Sigmoid colon (tissue), 7 donors: ENCODE data around the gene PHLPP1. TPM values are rescaled to one million over a fixed set of nuclear protein-coding genes. Genes with fewer than 3 reads are reported as not detected.

Experiments
- DNase-seq: peaks from one replicate; pipeline ENCODE4 v3.0.0-alpha.2; 2019
- H3K27ac ChIP-seq, 4 donors: fragments of 200-600 bp; sonication (generic); one replicate each; pipeline ENCODE4 v1.5.1; 2016 to 2019; ENCODE audit warnings: mild to moderate bottlenecking in 1 of 4
- H3K27me3 ChIP-seq, 3 donors: fragments of 200-600 bp; sonication (generic); one replicate each; pipeline ENCODE4 v1.5.1; 2019; ENCODE audit warnings: mild to moderate bottlenecking in 1 of 3
- H3K36me3 ChIP-seq, 4 donors: fragments of 200-600 bp; sonication (generic); one replicate each; pipeline ENCODE4 v1.5.1; 2016 to 2019
- H3K4me1 ChIP-seq, 4 donors: fragments of 200-600 bp; sonication (generic); one replicate each; pipeline ENCODE4 v1.5.1; 2017 to 2019
- H3K4me3 ChIP-seq, 4 donors: fragments of 200-600 bp; sonication (generic); one replicate each; pipeline ENCODE4 v1.5.1; 2017 to 2019; ENCODE audit warnings: mild to moderate bottlenecking in 2 of 4, moderate library complexity in 1 of 4
- H3K9me3 ChIP-seq, 4 donors: fragments of 200-600 bp in 3 of 4; sonication (generic) in 3 of 4; one replicate each; pipeline versions ENCODE4 v1.5.1 to v1.6.1; 2013 to 2019
- CTCF ChIP-seq, 4 experiments: fragments of 450-650 bp in 3 of 4; fragments of 200-600 bp in 1 of 4; IDR thresholded peaks; one replicate each; pipeline ENCODE4 v1.5.1; 2016 to 2019; ENCODE audit warnings: antibody characterized with exemption in 4 of 4, mild to moderate bottlenecking in 3 of 4, moderate library complexity in 2 of 4
- EP300 ChIP-seq, 4 donors: sonication (generic); formaldehyde crosslinking; IDR thresholded peaks; one replicate each; pipeline ENCODE4 v1.6.1; 2017; ENCODE audit warnings: antibody characterized with exemption in 4 of 4
- POLR2A ChIP-seq, 2 donors: fragments of 450-650 bp; IDR thresholded peaks; one replicate each; pipeline ENCODE4 v1.6.1; 2016; ENCODE audit warnings: antibody characterized with exemption in 2 of 2, mild to moderate bottlenecking in 2 of 2, moderate library complexity in 2 of 2
- POLR2AphosphoS5 ChIP-seq, 4 donors: sonication (generic); formaldehyde crosslinking; IDR thresholded peaks; one replicate each; pipeline ENCODE4 v1.6.1; 2017; ENCODE audit warnings: antibody characterized with exemption in 4 of 4
- WGBS, 2 donors: extraction: QIAGEN DNeasy Blood & Tissue Kit; methylation state at CpG; one replicate each; pipeline ENCODE4 v1.1.7; 2013; 5-methylcytosine and 5-hydroxymethylcytosine counted together
- intact Hi-C: fragments of 100-400 bp; cut with DNase I; formaldehyde crosslinking; loops from one replicate; pipeline ENCODE4 v1.15.1; 2023
- polyA plus RNA-seq, 3 donors: library from polyadenylated mRNA; stranded (reverse); fragments of 200-250 nt; gene quantifications; one replicate each; pipeline ENCODE4 v1.2.3, GENCODE V29; 2013
- total RNA-seq, 4 donors: library from RNA; depleted of rRNA; stranded (reverse); fragments of >200 nt; gene quantifications; one replicate each; pipeline ENCODE4 v1.1.0, GENCODE V29; 2016
- donor health status: healthy with polysubstance abuse.
- donor health status: Bipolar disorder and iron deficiency.
- donor health status: healthy.

Gene PHLPP1
- total and polyA plus RNA-seq, 7 donors, result 4.2 to 18.6 (median 7.1) TPM

- WGBS, 2 donors, result 96 to 98% methylated on average over 2 of the region's 2 CpGs
- DNase-seq, result no peak
- no peak overlapping the region for H3K4me3 ChIP-seq
- H3K27ac ChIP-seq, result no peak overlapping the region
- TF ChIP-seq CTCF (IDR thresholded peaks at IDR 0.05) (no peak), POLR2A (IDR thresholded peaks at IDR 0.05) (no peak), POLR2AphosphoS5 (IDR thresholded peaks at IDR 0.05) (no peak), EP300 (IDR thresholded peaks at IDR 0.05) (no peak)
- H3K4me1 ChIP-seq, result peaks cover 0 to 15% (median 10%) of the 10 kb centered on the region in 4 donors
- no peaks in the 10 kb centered on the region for H3K27me3 ChIP-seq
- peaks cover 0 to 4% (median 0%) of the 10 kb centered on the region in 4 donors for H3K36me3 ChIP-seq
- peaks cover 0 to 5% (median 0%) of the 10 kb centered on the region in 4 donors for H3K9me3 ChIP-seq
- intact Hi-C loops, result no loop called here
These were observed 12.9 kb downstream of the PHLPP1 start for GRCh38 chr18:62728254-62728653.

- 89 to 92% methylated on average over 13 of the region's 13 CpGs for WGBS, 2 donors
- intact Hi-C loops, result no loop called here
- no peak overlapping the region for H3K4me3 ChIP-seq
These were observed 14.4 kb downstream of the PHLPP1 start for GRCh38 chr18:62729487-62730386.

GRCh38 chr18:62730941-62731340 is 15.6 kb downstream of the PHLPP1 start:
- Histone ChIP-seq H3K36me3 (peaks cover 0 to 4% (median 0%) of the 10 kb centered on the region in 4 donors), H3K4me3 (no peak overlapping the region), H3K9me3 (peaks cover 0 to 5% (median 0%) of the 10 kb centered on the region in 4 donors), H3K4me1 (peaks cover 0 to 18% (median 10%) of the 10 kb centered on the region in 4 donors), H3K27me3 (no peaks in the 10 kb centered on the region), H3K27ac (no peak overlapping the region)
- intact Hi-C loops, result no loop called here
- 86 to 95% methylated on average over 3 of the region's 3 CpGs for WGBS, 2 donors
- DNase-seq, result no peak
- TF ChIP-seq POLR2A (IDR thresholded peaks at IDR 0.05), result no peak
- no peak for TF ChIP-seq CTCF (IDR thresholded peaks at IDR 0.05)
- no peak for TF ChIP-seq EP300 (IDR thresholded peaks at IDR 0.05)
- no peak for TF ChIP-seq POLR2AphosphoS5 (IDR thresholded peaks at IDR 0.05)

More at GRCh38 chr18:62729487-62730386, 14.4 kb downstream of the PHLPP1 start:
- Histone ChIP-seq H3K4me1 (peaks cover 0 to 13% (median 8%) of the 10 kb centered on the region in 4 donors), H3K27ac (no peak overlapping the region), H3K27me3 (no peaks in the 10 kb centered on the region), H3K36me3 (peaks cover 0 to 4% (median 0%) of the 10 kb centered on the region in 4 donors), H3K9me3 (peaks cover 0 to 5% (median 0%) of the 10 kb centered on the region in 4 donors)
- no peak for DNase-seq
- no peak for TF ChIP-seq EP300 (IDR thresholded peaks at IDR 0.05)
- no peak for TF ChIP-seq CTCF (IDR thresholded peaks at IDR 0.05)
- no peak for TF ChIP-seq POLR2AphosphoS5 (IDR thresholded peaks at IDR 0.05)
- TF ChIP-seq POLR2A (IDR thresholded peaks at IDR 0.05), result no peak

- TF ChIP-seq EP300 (IDR thresholded peaks at IDR 0.05), result no peak
- H3K27ac ChIP-seq, result no peak overlapping the region
- H3K4me3 ChIP-seq, result no peak overlapping the region
- H3K36me3 ChIP-seq, result peaks cover 0 to 4% (median 0%) of the 10 kb centered on the region in 4 donors
- peaks cover 0 to 5% (median 0%) of the 10 kb centered on the region in 4 donors for H3K9me3 ChIP-seq
- 92 to 94% methylated on average over 1 of the region's 1 CpG for whole genome bisulfite sequencing, 2 donors
- H3K27me3 ChIP-seq, result no peaks in the 10 kb centered on the region
- intact Hi-C loops, result no loop called here
- H3K4me1 ChIP-seq, result peaks cover 0 to 33% (median 15%) of the 10 kb centered on the region in 4 donors
- no peak for DNase-seq
These were observed 17.3 kb downstream of the PHLPP1 start for GRCh38 chr18:62732617-62733016.

- Histone ChIP-seq H3K27ac (no peak overlapping the region), H3K4me1 (peaks cover 0 to 33% (median 15%) of the 10 kb centered on the region in 4 donors), H3K36me3 (peaks cover 0 to 4% (median 0%) of the 10 kb centered on the region in 4 donors), H3K4me3 (no peak overlapping the region), H3K27me3 (no peaks in the 10 kb centered on the region), H3K9me3 (peaks cover 0 to 5% (median 0%) of the 10 kb centered on the region in 4 donors)
- WGBS, 2 donors, result 86 to 87% methylated on average over 1 of the region's 1 CpG
- intact Hi-C loops, result no loop called here
- DNase-seq, result no peak
- no peak for TF ChIP-seq EP300 (IDR thresholded peaks at IDR 0.05)
- no peak for TF ChIP-seq POLR2AphosphoS5 (IDR thresholded peaks at IDR 0.05)
- no peak for TF ChIP-seq POLR2A (IDR thresholded peaks at IDR 0.05)
- no peak for TF ChIP-seq CTCF (IDR thresholded peaks at IDR 0.05)
These were observed 18.9 kb downstream of the PHLPP1 start for GRCh38 chr18:62734290-62734689.
